ENCODE results near the gene SLC38A4. TPM values are rescaled to one million over a fixed set of nuclear protein-coding genes. Genes with fewer than 3 reads are reported as not detected.

SLC38A4 gene
- polyA plus RNA-seq, 3 donors = not detected

DNA sequence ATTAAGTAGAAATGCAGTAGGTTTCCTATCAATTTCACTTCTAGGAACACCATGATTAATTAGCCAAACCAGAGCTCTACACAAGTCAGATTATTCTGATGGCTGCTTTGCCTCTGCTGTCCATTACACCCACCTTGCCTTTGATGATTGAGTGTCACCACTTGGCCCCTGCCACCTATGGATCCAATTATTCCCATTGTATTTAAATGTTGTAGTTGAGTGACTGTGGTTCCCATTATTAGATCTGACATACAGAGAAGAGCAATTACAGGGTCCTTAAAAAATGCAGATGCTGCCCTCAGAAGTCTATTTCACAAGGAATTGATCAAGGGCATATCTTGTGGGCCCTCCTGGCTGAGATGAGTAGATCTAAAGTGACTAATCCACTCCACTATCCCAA is 39.5 kb upstream of the SLC38A4 start:
- no peak for DNase-seq
- Histone ChIP-seq H3K36me3 (replicated peaks in 1 of 2; ENCODE audit: control insufficient read depth in 1 of 2, insufficient read depth in 2 of 2, low read length in 2 of 2) (no peaks in the 10 kb centered on the region), H3K4me2 (replicated peaks; ENCODE audit: extremely low read depth, low read length, poor library complexity, severe bottlenecking) (no peak overlapping the region), H2AFZ (ENCODE audit: insufficient read depth, low read depth, low read length, poor library complexity, severe bottlenecking) (no peak overlapping the region), H4K20me1 (ENCODE audit: insufficient read depth, low read length) (no peaks in the 10 kb centered on the region), H3K4me3 (replicated peaks in 1 of 3; ENCODE audit: low read depth in 2 of 3, low read length in 3 of 3) (no peak overlapping the region), H3K9ac (ENCODE audit: insufficient read depth, low read length, poor library complexity, severe bottlenecking) (no peak overlapping the region), H3K9me3 (replicated peaks in 1 of 2; ENCODE audit: control insufficient read depth in 1 of 2, insufficient read depth in 1 of 2, low read length in 2 of 2) (peaks cover 20% of the 10 kb centered on the region in 2 donors), H3K79me2 (ENCODE audit: insufficient read depth, low read length) (no peaks in the 10 kb centered on the region), H3K4me1 (ENCODE audit: control insufficient read depth in 1 of 2, insufficient read depth in 2 of 2, low read length in 2 of 2) (no peaks in the 10 kb centered on the region), H3K27me3 (ENCODE audit: control insufficient read depth in 2 of 2, insufficient read depth in 2 of 2, low read length in 2 of 2) (no peaks in the 10 kb centered on the region), H3K27ac (ENCODE audit: low read depth in 1 of 2, low read length in 2 of 2) (no peak overlapping the region)
- H3K4me1 Mint-ChIP-seq = no peaks in the 10 kb centered on the region
- no peak overlapping the region for H3K27ac Mint-ChIP-seq
- TF ChIP-seq, protein P1, sequence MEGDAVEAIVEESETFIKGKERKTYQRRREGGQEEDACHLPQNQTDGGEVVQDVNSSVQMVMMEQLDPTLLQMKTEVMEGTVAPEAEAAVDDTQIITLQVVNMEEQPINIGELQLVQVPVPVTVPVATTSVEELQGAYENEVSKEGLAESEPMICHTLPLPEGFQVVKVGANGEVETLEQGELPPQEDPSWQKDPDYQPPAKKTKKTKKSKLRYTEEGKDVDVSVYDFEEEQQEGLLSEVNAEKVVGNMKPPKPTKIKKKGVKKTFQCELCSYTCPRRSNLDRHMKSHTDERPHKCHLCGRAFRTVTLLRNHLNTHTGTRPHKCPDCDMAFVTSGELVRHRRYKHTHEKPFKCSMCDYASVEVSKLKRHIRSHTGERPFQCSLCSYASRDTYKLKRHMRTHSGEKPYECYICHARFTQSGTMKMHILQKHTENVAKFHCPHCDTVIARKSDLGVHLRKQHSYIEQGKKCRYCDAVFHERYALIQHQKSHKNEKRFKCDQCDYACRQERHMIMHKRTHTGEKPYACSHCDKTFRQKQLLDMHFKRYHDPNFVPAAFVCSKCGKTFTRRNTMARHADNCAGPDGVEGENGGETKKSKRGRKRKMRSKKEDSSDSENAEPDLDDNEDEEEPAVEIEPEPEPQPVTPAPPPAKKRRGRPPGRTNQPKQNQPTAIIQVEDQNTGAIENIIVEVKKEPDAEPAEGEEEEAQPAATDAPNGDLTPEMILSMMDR (IDR thresholded peaks at IDR 0.05) = no peak
- no peaks in the 10 kb centered on the region for H3K36me3 Mint-ChIP-seq
- peaks cover 24 to 44% (median 33%) of the 10 kb centered on the region in 7 donors for H3K9me3 Mint-ChIP-seq
- H3K4me3 Mint-ChIP-seq = no peak overlapping the region
- H3K27me3 Mint-ChIP-seq (ENCODE audit: low read depth in 3 of 3) = peaks cover 0 to 3% (median 0%) of the 10 kb centered on the region in 3 donors
- intact Hi-C loops (cut with micrococcal nuclease) = no loop called here

- peaks cover 0 to 2% (median 0%) of the 10 kb centered on the region in 3 donors for H3K27me3 Mint-ChIP-seq (ENCODE audit: low read depth in 3 of 3)
- DNase-seq = no peak
- no peaks in the 10 kb centered on the region for H3K4me1 Mint-ChIP-seq
- peaks cover 23 to 30% of the 10 kb centered on the region in 2 donors for H3K9me3 ChIP-seq (replicated peaks in 1 of 2; ENCODE audit: control insufficient read depth in 1 of 2, insufficient read depth in 1 of 2, low read length in 2 of 2)
- H3K36me3 ChIP-seq (replicated peaks in 1 of 2; ENCODE audit: control insufficient read depth in 1 of 2, insufficient read depth in 2 of 2, low read length in 2 of 2) = no peaks in the 10 kb centered on the region
- no peak overlapping the region for H3K27ac ChIP-seq (ENCODE audit: low read depth in 1 of 2, low read length in 2 of 2)
- TF ChIP-seq, protein P1 (IDR thresholded peaks at IDR 0.05) = no peak
- H3K9me3 Mint-ChIP-seq = peaks cover 19 to 43% (median 35%) of the 10 kb centered on the region in 7 donors
- H3K79me2 ChIP-seq (ENCODE audit: insufficient read depth, low read length) = no peaks in the 10 kb centered on the region
- intact Hi-C loops (cut with micrococcal nuclease) = no loop called here
- no peak overlapping the region for H3K27ac Mint-ChIP-seq
- no peaks in the 10 kb centered on the region for H3K36me3 Mint-ChIP-seq
- no peaks in the 10 kb centered on the region for H4K20me1 ChIP-seq (ENCODE audit: insufficient read depth, low read length)
- no peak overlapping the region for H3K4me3 ChIP-seq (replicated peaks in 1 of 3; ENCODE audit: low read depth in 2 of 3, low read length in 3 of 3)
- no peak overlapping the region for H3K4me2 ChIP-seq (replicated peaks; ENCODE audit: extremely low read depth, low read length, poor library complexity, severe bottlenecking)
- no peak overlapping the region for H3K4me3 Mint-ChIP-seq
- no peak overlapping the region for H2AFZ ChIP-seq (ENCODE audit: insufficient read depth, low read depth, low read length, poor library complexity, severe bottlenecking)
- H3K9ac ChIP-seq (ENCODE audit: insufficient read depth, low read length, poor library complexity, severe bottlenecking) = no peak overlapping the region
- no peaks in the 10 kb centered on the region for H3K27me3 ChIP-seq (ENCODE audit: control insufficient read depth in 2 of 2, insufficient read depth in 2 of 2, low read length in 2 of 2)
- no peaks in the 10 kb centered on the region for H3K4me1 ChIP-seq (ENCODE audit: control insufficient read depth in 1 of 2, insufficient read depth in 2 of 2, low read length in 2 of 2)
- no CpG with 5 or more reads among the region's 4 CpGs for WGBS (ENCODE audit: insufficient coverage)
Measured at GRCh38 chr12:46858368-46858767, 32.6 kb upstream of the SLC38A4 start.

Data from CD14-positive monocyte (primary cell).